GOT3 (cell line): Measurements from ENCODE around the gene SVOP.
"Not testable (repeated sequence)": the region's sequence is repeated elsewhere in the genome, so short reads cannot be mapped to it uniquely, and the experiment has no call there.

Experiments used
- DNase-seq: peaks from one replicate; lab custom pipeline; 2025; ENCODE audit warnings: mixed read lengths; lab: John Stamatoyannopoulos, UW

SVOP gene

DNA sequence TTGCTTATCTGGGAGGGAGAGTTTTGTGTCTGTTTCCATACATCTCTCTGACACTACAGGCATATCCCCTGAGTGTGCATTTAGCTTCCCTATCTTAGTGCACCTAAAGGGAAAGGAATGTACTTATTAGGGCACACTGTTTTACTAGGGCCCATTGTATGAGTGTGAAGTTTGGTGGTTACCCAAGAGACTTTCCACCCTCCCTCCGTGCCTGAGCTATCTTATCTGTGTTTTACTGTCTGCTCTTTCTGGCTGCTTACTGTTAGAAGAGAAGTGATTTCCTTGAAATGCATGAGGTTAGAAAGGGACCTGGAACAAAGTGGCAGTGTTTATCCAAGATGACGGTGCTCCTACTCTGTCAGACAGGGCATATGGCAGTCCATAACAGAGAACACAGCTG is 8.5 kb upstream of the SVOP start:
- DNase-seq = no peak

DNA sequence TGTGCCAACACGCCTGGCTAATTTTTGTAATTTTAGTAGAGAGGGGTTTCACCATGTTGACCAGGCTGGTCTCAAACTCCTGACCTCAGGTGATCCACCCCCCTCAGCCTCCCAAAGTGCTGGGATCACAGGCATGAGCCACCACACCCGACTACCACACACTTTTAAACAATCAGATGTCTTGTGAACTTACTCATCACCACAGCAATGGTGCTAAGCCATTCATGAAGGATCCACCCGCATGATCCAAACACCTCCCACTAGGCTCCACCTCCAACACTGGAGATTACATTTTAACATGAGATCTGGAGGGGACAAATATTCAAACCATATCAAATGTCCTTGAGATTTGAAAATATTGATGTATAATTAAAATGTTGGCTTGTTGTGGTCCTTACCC is 7.8 kb upstream of the SVOP start:
- DNase-seq = not testable (repeated sequence)

DNA sequence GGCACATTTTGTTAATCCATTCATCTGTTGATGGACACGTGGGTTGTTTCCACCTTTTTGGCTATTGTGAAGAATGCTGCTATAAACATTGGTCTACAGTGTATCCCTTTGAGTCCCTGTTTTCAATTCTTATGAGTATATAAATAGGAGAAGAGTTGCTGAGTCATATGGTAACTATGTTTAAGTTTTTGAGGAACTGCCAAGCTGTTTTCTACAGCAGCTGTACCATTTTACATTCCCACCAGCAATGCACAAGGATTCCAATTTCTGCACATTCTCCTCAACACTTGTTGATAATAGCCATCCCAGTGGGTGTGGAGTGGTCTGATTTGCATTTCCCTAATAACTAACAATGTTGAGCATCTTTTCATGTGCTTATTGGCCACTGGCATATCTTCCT is 6.9 kb upstream of the SVOP start:
- DNase-seq = no peak

DNA sequence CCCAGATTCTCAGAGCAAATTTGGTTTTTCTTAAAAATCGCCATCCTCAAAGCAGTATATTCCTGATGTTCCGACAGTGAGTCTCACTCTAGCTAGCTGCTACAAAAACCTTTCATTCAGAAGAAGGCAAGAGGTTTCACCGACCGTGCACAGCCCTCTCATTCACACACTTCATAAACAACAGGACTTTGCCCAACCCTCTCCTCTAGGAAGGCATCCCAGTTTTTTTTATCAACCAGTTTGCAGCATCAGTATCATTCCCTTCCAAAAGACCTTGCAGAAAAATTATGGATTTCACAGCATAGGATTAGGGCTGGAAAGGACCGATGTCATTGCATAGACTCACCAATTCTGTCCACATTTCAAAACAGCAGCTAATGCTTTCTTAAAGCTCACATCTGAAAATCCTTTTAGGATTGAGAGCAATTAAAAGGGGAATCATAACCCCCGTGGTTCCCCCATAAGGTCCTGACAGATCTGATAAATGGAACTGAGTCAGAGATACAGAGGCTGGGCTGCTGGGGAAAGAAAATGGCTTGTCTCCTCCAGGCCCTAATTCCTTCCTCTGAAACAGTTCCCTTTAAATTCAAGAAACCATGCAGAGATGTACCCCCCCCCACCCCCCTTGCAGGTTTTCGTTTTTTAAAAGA is 597 bp downstream of the SVOP start:
- DNase-seq = no peak

DNA sequence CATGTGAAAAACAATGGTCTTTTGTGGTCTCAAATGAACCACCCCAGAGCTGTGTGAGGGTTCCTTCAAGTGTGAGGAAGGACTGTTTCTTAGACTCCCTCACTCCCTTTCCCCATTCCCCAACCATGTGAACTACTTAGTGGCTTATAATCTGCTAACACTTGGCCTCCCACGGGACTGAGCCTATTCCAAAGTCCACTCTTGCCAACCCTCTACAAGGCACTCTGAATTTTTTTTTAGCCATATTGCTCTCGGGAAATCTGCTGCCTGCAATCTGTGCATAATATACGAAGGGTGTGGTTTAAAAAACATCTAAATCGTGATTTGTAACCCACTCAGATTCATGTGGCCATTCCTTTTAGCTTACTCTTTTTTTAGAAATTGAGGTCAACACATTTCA is 2.6 kb downstream of the SVOP start:
- DNase-seq = no peak

DNA sequence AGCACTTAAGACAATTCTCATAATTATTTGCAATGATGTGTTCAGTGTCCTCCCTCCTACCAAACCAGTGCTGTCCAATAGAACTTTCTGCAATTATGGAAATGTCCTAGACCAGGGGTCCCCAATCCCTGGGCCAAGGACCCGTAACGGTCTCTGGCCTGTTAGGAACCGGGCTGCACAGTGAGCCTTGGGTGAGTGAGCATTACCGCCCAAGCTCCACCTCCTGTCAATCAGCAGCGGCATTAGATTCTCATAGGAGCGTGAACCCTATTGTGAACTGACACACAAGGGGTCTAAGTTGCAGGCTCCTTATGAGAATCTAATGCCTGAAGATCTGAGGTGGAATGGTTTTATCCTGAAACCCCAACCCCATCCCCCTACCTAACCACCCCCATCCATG is 3.9 kb downstream of the SVOP start:
- no peak for DNase-seq

DNA sequence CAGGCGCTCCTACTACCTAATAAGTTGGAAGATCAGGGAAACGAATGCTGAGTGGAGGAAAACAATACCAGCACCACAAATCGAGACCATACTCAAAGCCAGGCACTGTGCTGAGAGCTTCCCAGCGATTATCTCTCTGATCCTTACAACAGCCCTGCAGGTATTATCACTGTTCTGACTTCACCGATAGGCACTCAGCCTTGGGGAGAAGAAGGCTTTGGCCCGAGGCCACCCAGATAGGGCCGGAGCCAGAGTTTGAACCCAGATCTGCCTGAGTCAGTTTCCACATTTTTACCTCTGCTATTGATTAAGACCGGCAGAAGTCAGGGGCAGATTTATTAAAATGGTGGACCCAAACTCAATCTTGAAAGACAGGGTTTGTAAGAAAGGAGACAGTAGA is 4.9 kb downstream of the SVOP start:
- no peak for DNase-seq

DNA sequence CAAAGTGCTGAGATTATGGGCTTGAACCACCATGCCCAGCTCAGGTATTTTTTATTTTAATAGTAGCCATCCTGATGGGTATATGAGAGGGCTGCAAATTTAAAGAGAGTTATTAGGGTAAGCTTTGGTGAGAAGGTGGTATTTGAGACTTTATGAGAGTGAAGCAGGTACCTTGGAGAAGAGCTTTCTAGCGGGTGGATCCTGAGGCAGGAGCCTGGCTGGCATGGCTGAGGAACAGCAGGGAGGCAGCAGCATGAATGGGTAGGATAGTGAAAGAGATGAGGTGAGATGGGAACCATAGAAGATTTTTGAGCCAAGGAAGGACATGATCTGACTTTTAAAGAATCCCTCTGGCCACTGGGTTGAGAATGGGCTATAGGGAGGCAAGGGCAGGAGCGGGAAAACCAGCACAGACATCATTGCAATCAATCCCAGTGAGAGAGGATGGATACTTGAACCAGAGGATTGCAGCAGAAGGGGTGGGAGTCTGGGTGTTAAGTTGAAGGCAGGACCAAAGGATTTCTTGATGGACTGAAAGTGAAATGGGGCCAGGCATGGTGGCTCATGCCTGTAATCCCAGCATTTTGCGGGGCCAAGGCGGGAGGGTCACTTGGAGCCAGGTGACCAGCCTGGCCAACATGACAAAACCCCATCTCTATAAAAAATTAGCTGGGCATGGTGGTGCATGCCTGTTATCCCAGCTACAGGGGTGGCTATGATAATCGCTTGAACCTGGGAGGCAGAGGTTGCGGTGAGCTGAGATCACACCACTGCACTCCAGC is 5.7 kb downstream of the SVOP start:
- no peak for DNase-seq

DNA sequence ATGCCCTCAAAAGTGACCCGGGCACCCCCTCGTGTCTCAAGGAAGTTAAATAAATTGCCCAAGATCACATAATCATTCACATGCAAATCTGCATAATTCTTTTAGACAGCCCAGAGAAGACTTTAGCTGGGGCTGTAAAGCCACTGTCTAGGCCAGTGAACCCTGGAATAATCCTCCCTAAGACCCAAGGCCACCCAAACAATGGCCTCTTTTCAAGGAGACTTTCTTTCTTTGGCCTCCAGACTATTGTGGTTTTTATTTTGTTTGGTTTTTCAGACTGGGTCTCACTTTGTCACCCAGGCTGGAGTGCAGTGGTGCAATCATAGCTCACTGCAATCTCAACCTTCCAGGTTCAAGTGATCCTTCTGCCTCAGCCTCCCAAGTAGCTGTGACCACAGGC is 10.6 kb downstream of the SVOP start:
- DNase-seq = no peak

DNA sequence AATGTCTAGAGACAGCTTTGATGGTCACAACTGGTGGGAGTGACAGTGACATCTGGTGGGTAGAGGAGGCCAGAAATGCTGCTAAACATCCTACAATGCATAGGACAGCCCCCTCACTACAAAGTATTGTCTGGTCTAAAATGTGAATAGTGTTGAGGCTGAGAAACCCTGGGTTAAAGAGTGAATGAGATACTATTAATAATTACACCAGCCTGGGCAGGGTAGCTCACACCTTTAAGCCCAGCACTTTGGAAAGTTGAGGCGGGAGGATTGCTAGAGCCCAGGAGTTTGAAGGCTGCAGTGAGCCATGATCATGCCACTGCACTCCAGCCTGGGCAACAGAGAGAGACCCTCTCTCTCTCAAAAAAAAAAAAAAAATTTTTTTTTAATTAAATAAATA is 11.1 kb downstream of the SVOP start:
- DNase-seq = no peak

DNA sequence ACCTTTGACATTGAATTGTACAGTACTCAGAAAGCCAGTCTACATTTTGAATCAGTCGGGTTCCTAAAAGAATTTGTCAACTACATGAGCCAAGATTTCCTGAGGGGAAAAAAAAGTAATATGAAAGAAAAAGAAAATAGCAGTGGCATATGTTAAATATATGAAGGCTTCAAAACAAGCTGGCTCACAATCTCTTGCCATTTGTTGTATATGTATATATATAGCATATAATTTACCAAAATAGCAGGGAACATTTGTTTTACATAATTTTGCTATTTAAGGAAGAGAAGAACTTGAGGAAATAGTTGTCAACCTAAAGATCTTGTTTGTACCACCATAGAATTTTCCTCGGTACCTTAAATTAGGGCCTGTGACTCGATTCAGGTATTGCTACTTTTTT is 16.9 kb downstream of the SVOP start:
- DNase-seq = no peak

DNA sequence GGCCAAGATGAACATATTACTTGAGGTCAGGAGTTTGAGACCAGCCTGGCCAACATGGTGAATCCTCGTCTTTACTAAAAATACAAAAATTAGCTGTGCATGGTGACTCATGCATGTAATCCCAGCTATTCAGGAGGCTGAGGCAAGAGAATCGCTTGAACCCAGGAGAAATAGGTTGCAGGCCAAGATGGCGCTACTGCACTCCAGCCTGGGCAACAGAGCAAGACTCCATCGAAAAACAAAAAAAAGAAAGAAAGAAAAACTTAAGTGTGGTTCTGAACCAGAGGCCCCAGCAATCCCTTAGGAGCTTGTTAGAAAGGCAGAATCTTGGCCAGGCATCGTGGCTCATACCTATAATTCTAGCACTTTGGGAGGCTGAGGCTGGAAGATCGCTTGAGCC is 24.5 kb downstream of the SVOP start:
- DNase-seq = no peak

DNA sequence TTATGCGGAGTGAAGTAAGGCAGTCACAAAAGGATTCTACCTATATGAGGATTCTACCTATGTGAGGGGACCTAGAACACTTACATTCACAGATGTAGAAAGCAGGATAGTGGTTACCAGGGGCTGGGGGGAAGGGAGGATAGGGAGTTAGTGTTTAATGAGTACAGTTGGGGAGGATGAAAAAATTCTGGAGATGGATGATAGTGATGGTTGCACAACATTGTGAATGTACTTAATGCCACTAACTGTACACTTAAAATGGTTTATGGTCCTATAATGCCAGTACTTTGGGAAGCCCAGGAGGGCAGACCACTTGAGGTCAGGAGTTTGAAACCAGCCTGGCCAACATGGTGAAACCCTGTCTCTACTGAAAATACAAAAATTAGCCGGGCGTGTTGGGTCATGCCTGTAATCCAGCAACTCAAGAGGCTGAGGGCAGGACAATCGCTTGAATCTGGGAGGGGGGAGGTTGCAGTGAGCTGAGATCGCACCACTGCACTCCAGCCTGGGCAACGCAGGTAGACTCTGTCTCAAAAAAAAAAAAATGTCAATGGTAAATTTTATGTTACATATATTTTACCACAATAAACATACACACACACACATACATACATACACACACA is 25.4 kb downstream of the SVOP start:
- DNase-seq = no peak

DNA sequence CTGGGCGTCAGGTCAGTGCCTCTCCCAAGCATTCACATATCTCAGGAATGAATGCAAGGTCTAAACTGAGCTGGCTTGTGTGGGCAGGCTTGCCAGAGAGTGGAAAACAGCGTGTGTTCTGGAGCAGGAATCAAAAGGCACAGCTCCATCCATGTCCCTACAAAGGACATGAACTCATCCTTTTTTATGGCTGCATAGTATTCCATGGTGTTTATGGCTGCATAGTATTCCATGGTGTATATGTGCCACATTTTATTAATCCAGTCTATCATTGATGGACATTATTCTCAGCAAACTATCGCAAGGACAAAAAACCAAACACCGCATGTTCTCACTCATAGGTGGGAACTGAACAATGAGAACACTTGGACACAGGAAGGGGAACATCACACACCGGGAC is 30.8 kb downstream of the SVOP start:
- DNase-seq = not testable (repeated sequence)

DNA sequence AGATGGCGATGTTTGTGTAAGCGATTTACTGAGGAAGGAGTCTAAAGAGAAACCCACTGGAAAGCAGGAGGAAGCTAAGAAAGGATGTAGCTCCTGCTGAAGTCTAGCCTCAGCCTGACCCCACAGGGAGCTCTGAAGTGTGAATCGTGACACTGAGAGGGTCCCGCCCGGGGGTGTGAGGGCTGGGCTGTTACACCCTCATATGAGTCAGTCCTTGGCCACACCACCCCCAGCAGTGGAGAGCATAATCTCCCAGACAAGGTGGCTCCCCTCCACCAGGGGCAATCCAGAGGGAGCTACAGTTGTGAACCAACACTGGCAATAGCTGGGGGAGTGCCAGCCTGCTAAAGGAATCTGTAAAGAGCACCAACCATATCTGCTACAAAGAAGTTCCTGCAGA is 31.5 kb downstream of the SVOP start:
- no peak for DNase-seq

DNA sequence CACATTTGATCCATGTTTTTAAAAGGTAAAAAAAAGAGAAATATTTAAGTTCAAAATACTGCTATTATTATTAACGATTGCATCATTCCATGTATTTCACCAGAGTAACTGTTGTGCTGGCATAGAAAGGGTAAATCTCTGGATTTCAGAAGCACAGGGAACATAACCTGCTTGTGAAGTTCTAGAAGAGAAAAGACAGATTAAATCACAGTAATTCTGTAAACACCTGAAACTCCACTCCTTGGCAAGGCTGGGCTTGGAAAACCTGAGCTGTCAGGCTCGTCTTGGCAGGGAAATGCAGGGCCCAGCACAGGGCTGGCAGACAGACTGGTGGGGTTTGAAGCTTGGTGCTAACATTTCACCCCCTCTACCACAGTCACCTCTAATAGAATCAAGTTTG is 35.1 kb downstream of the SVOP start:
- DNase-seq = no peak

DNA sequence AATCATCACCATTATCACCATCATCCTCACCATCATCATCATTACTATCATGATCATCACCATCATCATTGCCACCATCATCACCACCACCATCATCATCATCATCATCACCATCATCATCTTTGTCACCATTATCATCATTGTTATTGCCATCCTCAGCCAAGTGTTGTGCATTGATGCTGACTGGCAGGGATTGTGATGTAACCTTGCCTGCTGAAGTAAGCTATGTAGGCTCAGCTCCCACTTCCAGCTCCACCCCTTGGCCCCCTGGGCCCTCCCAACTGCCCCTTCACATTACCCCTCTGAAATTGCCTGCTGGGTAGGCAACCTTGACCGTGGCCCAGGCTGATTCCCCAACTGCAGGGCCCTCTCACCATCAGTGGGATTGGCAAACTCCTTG is 37.6 kb downstream of the SVOP start:
- DNase-seq = no peak

DNA sequence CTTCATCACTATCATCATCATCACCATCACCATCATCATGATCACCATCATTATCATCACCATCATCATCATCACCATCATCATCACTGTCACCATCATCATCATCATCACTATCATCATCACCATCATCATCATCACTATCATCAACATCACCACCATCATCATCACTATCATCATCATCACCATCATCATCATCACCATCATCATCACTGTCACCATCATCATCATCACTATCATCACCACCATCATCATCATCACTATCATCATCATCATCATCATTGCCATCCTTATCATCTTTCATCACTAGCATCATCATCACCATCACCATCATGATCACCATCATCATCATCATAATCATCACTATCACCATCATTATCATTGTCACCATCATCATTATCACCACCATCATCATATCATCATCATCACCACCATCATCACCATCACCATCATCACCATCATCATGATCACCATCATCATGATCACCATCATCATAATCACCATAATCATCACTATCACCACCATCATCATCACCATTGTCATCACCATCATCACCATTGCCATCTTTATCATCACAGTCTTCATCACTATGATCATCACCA is 38.1 kb downstream of the SVOP start:
- no peak for DNase-seq

DNA sequence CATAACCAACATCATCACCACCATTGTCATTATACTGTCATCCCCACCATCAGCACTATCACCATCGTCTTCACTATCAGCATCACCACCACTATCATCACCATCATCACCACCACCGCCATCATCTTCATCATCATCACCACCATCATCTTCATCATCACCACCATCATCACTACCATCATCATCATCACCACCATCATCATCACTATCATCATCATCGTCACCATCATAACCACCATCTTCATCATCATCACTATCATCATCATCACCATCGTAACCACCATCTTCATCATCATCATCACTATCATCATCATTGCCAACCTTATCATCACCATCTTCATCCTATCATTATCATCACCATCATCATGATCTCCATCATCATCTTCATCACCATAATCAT is 39.0 kb downstream of the SVOP start:
- no peak for DNase-seq

DNA sequence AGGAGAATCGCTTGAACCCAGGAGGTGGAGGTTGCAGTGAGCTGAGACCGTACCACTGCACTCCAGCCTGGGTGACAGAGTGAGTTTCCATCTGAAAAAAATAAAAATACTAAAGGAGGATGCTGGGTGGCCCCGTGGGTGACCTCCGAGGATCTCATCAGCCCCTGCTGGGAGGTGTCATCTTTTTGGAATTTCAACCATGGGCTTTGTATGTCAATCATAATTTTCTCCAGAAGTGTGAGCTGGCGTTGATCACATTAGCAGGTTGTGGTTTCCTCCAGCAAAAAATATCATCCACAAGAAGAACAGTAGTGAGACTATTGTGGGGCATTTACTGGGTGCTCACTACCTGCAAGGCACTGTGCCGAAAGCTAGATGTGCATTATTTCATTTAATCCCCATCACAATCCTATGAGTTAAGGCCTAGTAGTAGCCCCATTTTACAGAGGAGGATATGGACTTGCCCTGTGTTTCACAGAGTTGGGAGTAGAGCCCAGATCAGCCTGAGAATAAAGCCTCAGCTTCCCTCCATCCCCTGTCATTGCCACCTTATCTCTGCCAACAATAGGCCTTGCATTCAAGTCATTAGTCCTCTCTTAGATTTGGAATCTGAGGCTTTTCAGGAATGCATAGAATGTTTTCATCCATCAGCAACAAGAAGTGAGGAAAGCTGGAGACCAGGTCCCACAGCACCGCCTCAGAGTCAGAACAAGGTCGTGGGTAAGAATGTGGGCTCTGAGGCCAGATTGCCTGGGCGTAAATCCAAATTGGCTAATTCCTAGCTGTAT is 39.8 kb downstream of the SVOP start:
- DNase-seq = no peak

DNA sequence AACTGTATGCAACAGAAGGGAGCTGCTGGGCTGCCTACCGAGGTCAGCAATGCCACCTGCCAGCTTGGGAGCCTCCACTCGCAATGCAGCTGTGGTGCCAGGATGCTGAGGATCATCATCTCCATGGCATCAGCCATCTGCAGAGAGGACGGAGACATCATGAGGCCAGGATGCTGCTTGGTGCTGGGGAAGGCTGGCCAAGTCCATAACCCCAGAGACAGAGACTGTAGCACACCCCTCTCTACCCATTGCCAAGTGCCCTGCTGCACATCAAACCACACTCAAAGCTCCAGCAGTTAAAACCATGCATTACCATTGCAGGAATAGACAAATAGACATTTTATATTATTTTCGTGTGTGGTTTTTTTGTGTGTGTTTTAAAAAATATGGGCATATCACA is 43.5 kb downstream of the SVOP start:
- no peak for DNase-seq

DNA sequence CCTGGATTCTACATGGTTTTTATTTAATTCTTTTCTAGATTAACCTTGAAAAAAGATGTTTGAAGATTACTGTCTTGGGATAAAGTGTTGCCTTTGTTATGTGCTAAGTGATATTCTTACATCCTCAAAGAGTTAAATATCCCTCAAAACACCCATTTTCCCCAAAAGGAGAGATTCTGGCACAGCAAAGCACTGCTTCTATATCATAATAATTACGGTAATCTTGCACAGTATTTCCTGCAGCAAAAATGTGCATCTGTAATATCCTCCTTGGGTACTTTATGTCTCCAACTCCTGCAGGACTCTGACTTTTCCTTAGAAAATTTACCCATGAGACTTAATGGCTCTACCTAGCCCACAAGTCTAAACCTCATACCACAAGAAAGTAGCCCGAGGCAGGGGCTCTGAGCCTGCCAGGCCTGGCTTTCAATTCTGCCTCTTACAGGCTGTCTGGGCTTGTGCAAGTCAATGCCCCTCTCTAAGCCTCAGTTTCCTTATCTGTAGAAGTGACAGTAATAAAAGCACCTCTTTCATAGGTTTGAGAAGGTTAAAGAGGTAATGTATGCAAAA is 45.8 kb downstream of the SVOP start:
- no peak for DNase-seq
